Endodermal cell (in vitro differentiated cells): ENCODE data around the gene REPIN1. TPM values are rescaled to one million over a fixed set of nuclear protein-coding genes. Genes with fewer than 3 reads are reported as not detected.

ENCODE experiments used
- DNase-seq: peaks from one replicate; pipeline ENCODE4 v3.0.0-alpha.2; 2017
- H3K27ac ChIP-seq: 2 replicates; pipeline ENCODE4 v1.5.1; 2013; ENCODE audit warnings: mild to moderate bottlenecking, low read depth, low read length, moderate library complexity
- H3K27me3 ChIP-seq: 2 replicates; pipeline ENCODE4 v1.6.1; 2013; ENCODE audit warnings: mild to moderate bottlenecking, low read length, moderate library complexity; ENCODE audit not compliant: insufficient read depth, control insufficient read depth, poor library complexity, severe bottlenecking
- H3K36me3 ChIP-seq: 2 replicates; pipeline ENCODE4 v1.7.0; 2013; ENCODE audit warnings: mild to moderate bottlenecking, low read length, moderate library complexity; ENCODE audit not compliant: control insufficient read depth, insufficient read depth
- H3K4me1 ChIP-seq: one replicate; pipeline ENCODE4 v1.7.0; 2013; ENCODE audit warnings: low read length; ENCODE audit not compliant: control insufficient read depth, insufficient read depth
- H3K4me3 ChIP-seq: 2 replicates; pipeline ENCODE4 v1.5.1; 2013; ENCODE audit warnings: mild to moderate bottlenecking, low read length, moderate library complexity
- H3K9ac ChIP-seq: 2 replicates; pipeline ENCODE4 v1.6.1; 2013; ENCODE audit warnings: mild to moderate bottlenecking, low read length, moderate library complexity; ENCODE audit not compliant: poor library complexity, severe bottlenecking; ENCODE audit errors: extremely low read depth
- H3K9me3 ChIP-seq: 2 replicates; pipeline ENCODE4 v1.6.1; 2013; ENCODE audit warnings: mild to moderate bottlenecking, low read length, moderate library complexity; ENCODE audit not compliant: control insufficient read depth
- H3K27ac Mint-ChIP-seq: 2 replicates; pipeline ENCODE4 v1.8.0; 2020; ENCODE audit warnings: mixed read lengths
- H3K27me3 Mint-ChIP-seq: 2 replicates; pipeline ENCODE4 v1.8.0; 2021; ENCODE audit warnings: mild to moderate bottlenecking, mixed read lengths; ENCODE audit not compliant: insufficient read depth
- H3K36me3 Mint-ChIP-seq: 2 replicates; pipeline ENCODE4 v1.8.0; 2020; ENCODE audit warnings: low read depth, mixed read lengths
- H3K4me1 Mint-ChIP-seq: 2 replicates; pipeline ENCODE4 v1.8.0; 2020; ENCODE audit warnings: mixed read lengths
- H3K4me3 Mint-ChIP-seq: 2 replicates; pipeline ENCODE4 v1.8.0; 2020; ENCODE audit warnings: mild to moderate bottlenecking, moderate library complexity, mixed read lengths
- H3K9me3 Mint-ChIP-seq: 2 replicates; pipeline ENCODE4 v1.8.0; 2020; ENCODE audit warnings: mild to moderate bottlenecking, mixed read lengths
- WGBS, 2 experiments: methylation state at CpG; one replicate each; pipeline versions ENCODE4 v1.1.5 to v1.1.7; 2013; ENCODE audit warnings: missing lambda C conversion rate in 2 of 2, mixed read lengths in 1 of 2; ENCODE audit not compliant: insufficient coverage in 1 of 2, insufficient read length in 1 of 2; 5-methylcytosine and 5-hydroxymethylcytosine counted together
- total RNA-seq, 2 donors: library from RNA; stranded (reverse); fragmentation: NEBNext Ultra II Directional in 1 of 2; extraction: Animal tissue kit (Norgen Biotek cat#: 25700) in 1 of 2; gene quantifications; 2 replicates in 1 of 2; 3 replicates in 1 of 2; pipeline ENCODE4 v1.2.1, GENCODE V29; 2021
- TF ChIP-seq, protein P1 (sequence below): fragments of 200-600 bp; sonication (generic); conservative IDR thresholded peaks from 2 replicates; pipeline ENCODE4 v1.5.0; 2021; ENCODE audit warnings: antibody characterized with exemption, mild to moderate bottlenecking

The REPIN1 gene
- total RNA-seq, 2 donors from 2014 or later = 85.4 to 94.4 TPM

DNA sequence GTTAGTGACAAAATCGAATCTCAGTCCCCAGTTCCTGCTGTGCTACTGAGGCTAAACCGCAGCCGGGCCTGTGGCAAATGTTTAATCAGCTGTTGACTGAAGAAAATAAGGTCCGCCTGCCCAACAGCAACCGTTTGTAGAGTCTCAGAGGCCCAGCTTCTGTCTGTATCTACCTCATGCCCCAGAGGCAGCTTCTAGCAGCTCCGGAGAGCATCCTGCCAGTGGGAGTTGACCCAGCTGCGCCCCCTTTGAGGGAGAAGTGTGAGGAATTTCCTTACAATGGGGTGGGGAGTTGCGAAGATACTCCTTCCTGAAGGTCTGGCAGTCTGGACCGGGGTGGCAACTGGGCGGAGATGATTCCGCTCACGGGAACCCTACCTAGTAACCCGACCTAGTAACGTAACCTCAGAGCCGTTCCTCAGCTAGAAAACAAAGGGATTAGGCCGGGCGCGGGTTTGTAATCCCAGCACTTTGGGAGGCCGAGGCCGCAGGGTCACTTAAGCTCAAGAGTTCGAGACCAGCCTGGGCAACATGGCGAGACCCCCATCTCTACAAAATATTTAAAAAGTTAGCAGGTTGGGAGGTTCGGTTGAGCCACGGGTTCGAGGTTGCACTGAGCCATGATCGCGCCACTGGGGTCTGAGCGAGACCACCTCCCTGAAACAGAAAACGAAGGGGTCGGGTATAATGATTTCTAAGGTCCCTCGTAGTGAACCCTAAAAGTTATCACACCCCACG, 9.7 kb downstream of the REPIN1 start:
- Mint-ChIP-seq H3K36me3 (peaks cover 15% of the 10 kb centered on the region), H3K4me1 (peaks cover 66% of the 10 kb centered on the region), H3K4me3 (peak overlapping the region; percentile 93), H3K27me3 (no peaks in the 10 kb centered on the region), H3K9me3 (no peaks in the 10 kb centered on the region), H3K27ac (peak overlapping the region; percentile 91)
- H3K4me3 ChIP-seq = peak overlapping the region; percentile 92
- no peaks in the 10 kb centered on the region for H3K27me3 ChIP-seq
- peak overlapping the region; percentile 89 for H3K9ac ChIP-seq
- H3K27ac ChIP-seq = peak overlapping the region; percentile 99
- no peaks in the 10 kb centered on the region for H3K9me3 ChIP-seq
- peaks cover 10% of the 10 kb centered on the region for H3K36me3 ChIP-seq
- TF ChIP-seq, protein P1, sequence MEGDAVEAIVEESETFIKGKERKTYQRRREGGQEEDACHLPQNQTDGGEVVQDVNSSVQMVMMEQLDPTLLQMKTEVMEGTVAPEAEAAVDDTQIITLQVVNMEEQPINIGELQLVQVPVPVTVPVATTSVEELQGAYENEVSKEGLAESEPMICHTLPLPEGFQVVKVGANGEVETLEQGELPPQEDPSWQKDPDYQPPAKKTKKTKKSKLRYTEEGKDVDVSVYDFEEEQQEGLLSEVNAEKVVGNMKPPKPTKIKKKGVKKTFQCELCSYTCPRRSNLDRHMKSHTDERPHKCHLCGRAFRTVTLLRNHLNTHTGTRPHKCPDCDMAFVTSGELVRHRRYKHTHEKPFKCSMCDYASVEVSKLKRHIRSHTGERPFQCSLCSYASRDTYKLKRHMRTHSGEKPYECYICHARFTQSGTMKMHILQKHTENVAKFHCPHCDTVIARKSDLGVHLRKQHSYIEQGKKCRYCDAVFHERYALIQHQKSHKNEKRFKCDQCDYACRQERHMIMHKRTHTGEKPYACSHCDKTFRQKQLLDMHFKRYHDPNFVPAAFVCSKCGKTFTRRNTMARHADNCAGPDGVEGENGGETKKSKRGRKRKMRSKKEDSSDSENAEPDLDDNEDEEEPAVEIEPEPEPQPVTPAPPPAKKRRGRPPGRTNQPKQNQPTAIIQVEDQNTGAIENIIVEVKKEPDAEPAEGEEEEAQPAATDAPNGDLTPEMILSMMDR = peak; percentile 59
- 3 to 9% methylated on average over 14 to 32 of the region's 32 CpGs for WGBS, 2 experiments
- peak; percentile 97 for DNase-seq
- H3K4me1 ChIP-seq = peaks cover 20% of the 10 kb centered on the region

DNA sequence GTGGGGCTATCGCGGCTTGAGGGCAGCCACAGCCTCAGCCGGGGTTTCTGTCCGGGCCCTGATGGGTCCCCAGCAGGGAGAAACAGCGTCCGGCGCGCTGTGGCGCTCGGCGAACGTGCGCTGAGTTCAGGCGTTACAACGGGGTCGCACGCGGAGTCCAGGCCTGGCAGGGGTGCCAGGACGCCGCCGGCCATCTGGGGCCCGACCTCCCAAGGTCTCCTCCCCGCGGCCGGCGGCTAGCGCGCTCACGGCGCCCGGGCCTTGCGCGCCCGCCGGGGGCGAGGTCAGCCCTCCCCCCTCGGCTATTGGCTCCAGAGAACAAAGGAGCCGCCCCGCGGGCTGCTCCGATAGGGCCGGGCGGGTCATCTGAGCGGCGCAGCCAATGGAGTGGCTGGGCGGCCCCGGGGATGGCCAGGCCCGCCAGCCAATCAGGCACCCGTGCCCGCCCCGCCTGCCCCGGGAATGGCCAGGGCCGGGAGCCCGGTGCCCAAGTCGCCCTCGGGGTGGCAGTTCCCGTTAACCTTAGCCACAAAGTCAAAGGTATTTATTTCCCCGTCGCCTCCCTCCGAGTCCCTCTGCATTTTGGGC, 10.3 kb downstream of the REPIN1 start, which contains the start of gene ZNF775:
Gene ZNF775, plus strand, starts transcription at position 478 of the 588 bp plus-strand sequence. CDS start 9,141 bp downstream, outside the sequence.
- Histone ChIP-seq H3K36me3 (peaks cover 4% of the 10 kb centered on the region), H3K9me3 (no peaks in the 10 kb centered on the region), H3K27ac (peak within 1 kb of the TSS; percentile 99), H3K9ac (peak within 1 kb of the TSS; percentile 89), H3K4me3 (peak within 1 kb of the TSS; percentile 92), H3K27me3 (no peaks in the 10 kb centered on the region), H3K4me1 (peaks cover 16% of the 10 kb centered on the region)
- Mint-ChIP-seq H3K36me3 (peaks cover 9% of the 10 kb centered on the region), H3K27me3 (no peaks in the 10 kb centered on the region), H3K9me3 (no peaks in the 10 kb centered on the region), H3K4me1 (peaks cover 63% of the 10 kb centered on the region), H3K27ac (peak within 1 kb of the TSS; percentile 91), H3K4me3 (peak within 1 kb of the TSS; percentile 93)
- WGBS, 2 experiments = 0% methylated on average over 7 to 60 of the region's 60 CpGs
- peak; percentile 98 for DNase-seq
- TF ChIP-seq, protein P1 = no peak

DNA sequence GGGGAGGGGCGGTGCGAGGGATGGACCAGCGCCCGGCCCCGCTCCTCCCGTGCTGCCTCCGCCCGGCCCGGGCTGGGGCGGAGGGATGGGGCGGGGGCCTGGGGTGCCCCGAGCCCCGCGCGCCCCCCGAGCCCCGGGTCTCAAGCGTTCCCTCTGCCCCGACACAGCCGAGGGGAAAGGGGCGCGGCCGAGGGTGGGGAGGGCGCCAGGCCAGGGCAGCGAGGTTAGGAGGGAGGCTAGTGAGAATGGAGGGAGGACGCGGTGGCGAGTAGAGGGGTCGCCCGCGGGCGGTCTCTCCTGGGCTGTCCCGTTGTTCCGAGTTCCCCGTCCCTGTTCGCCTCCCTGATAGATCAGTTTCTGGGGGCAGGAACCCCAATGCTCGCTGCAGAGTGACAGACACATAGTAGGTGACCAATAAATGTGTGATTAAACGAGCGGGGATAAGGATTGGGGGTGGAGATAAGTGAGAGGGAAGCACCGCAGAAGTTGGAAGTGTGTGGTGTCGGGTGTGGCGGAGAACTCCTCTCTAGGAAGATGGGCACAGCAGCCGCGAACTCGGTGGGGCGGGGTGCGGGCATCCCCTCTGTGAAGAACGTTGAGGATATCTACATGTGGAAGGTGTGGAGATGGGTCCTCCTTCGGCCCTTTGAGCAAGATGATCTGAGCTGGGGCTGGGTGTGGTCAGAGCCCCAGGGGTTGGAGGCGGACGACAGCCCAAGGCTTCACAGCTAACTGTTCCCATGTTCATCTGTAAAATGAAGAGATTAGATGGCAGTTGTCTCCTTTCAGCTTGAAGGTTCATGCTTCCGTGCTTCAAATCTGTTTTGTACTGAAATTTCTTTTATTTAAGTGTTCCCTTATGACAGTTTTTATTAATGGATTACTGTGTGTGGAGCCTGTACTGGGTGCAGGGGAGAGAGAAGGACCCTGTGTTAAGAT, 11.1 kb downstream of the REPIN1 start:
- 1 to 7% methylated on average over 6 to 52 of the region's 52 CpGs for WGBS, 2 experiments
- no peaks in the 10 kb centered on the region for H3K9me3 Mint-ChIP-seq
- H3K9ac ChIP-seq = peak overlapping the region; percentile 49
- peak overlapping the region; percentile 92 for H3K4me3 ChIP-seq
- H3K27ac ChIP-seq = peak overlapping the region; percentile 96
- no peaks in the 10 kb centered on the region for H3K36me3 ChIP-seq
- H3K4me1 Mint-ChIP-seq = peaks cover 61% of the 10 kb centered on the region
- no peaks in the 10 kb centered on the region for H3K9me3 ChIP-seq
- H3K27me3 Mint-ChIP-seq = no peaks in the 10 kb centered on the region
- peak overlapping the region; percentile 89 for H3K27ac Mint-ChIP-seq
- peak; percentile 81 for DNase-seq
- peak overlapping the region; percentile 93 for H3K4me3 Mint-ChIP-seq
- peaks cover 14% of the 10 kb centered on the region for H3K4me1 ChIP-seq
- H3K36me3 Mint-ChIP-seq = peaks cover 3% of the 10 kb centered on the region
- H3K27me3 ChIP-seq = no peaks in the 10 kb centered on the region
- TF ChIP-seq, protein P1 = no peak
